GM12865 (cell line): ENCODE data around the gene LRRC46.

Experiments
- DNase-seq: peaks from one replicate; pipeline ENCODE4 v3.0.0; 2010; ENCODE audit warnings: low read depth
- H3K4me3 ChIP-seq: 2 replicates; pipeline ENCODE4 v1.5.1; 2011; ENCODE audit warnings: mild to moderate bottlenecking, low read depth, low read length, control low read depth
- TF ChIP-seq, protein P1 (sequence below): IDR thresholded peaks from 2 replicates; pipeline ENCODE4 v1.5.1; 2011; ENCODE audit warnings: low read length, control low read depth, low read depth, inconsistent platforms; ENCODE audit not compliant: insufficient read depth; ENCODE audit errors: missing control alignments

Gene LRRC46

DNA sequence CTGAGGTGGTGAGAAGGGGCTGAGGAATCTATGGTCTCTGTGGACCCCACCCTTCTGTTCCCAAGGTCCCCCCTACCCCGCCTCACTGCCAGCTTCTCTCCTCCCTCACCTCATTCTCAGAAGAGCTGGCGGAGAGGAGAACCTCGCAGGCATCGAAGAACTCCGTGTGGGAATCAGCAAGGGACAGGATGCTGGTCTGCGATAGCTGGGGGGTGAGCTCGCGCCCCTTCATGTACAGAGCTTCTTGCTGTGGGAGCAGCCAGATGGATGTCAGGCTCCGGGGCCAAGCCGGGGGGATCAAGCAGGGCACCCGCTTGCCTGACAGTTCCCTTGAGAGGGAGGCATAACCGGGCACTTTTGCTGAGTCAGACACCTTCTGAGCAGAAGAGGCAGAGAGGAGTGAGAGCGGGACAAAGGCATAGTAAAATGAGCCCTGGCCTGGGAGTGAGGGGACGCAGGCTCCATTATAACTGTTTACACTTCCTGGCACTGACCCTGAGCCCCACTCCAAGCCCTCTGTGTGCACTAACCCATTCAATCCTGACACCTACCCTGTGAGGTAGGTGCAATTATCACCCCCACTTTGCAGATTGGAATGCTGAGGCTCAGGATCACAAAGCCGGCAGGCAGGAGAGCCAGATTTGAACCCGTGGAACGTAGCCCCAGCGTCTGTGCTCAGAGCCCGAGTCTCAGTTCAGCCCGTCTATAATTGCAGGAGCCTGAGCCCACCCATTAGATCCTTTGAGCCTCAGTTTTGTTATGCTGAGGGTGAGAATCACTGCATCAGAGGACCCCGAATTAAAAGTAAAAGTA lies 16.2 kb upstream of the LRRC46 start:
- DNase-seq, result no peak
- TF ChIP-seq, protein P1, sequence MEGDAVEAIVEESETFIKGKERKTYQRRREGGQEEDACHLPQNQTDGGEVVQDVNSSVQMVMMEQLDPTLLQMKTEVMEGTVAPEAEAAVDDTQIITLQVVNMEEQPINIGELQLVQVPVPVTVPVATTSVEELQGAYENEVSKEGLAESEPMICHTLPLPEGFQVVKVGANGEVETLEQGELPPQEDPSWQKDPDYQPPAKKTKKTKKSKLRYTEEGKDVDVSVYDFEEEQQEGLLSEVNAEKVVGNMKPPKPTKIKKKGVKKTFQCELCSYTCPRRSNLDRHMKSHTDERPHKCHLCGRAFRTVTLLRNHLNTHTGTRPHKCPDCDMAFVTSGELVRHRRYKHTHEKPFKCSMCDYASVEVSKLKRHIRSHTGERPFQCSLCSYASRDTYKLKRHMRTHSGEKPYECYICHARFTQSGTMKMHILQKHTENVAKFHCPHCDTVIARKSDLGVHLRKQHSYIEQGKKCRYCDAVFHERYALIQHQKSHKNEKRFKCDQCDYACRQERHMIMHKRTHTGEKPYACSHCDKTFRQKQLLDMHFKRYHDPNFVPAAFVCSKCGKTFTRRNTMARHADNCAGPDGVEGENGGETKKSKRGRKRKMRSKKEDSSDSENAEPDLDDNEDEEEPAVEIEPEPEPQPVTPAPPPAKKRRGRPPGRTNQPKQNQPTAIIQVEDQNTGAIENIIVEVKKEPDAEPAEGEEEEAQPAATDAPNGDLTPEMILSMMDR, result no peak
- H3K4me3 ChIP-seq, result no peak overlapping the region

DNA sequence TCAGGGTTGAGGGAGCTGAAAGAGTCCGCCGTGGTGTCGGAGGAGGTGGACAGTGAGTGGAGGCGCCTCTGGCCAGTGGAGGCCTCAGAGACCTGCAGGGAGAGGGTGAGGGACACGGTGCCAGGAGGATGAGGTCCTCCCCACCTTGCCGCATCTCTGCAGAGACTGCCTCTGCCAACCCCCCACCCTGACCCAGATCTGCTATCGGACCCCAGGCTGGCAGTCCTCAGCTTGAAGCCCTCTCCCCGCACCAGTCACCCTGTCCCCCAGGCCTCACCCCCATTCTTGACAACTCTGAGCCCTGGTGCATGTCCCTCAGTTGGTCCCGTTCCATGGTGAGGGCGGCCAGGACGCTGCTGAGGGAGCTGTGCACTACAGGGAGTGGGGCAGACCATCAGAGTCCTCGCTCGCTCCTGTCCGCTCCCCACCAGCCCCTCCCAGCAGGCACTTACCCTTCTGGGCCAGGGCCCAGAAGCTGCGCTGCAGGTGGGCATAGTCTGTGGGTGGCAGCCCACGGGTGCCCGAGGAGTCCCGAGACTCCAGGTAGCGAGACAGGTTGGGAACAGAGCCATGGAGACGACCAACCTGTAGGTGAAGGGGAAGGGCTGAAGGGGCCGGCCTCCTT lies 15.2 kb upstream of the LRRC46 start:
- no peak overlapping the region for H3K4me3 ChIP-seq
- TF ChIP-seq, protein P1, result no peak
- DNase-seq, result no peak

DNA sequence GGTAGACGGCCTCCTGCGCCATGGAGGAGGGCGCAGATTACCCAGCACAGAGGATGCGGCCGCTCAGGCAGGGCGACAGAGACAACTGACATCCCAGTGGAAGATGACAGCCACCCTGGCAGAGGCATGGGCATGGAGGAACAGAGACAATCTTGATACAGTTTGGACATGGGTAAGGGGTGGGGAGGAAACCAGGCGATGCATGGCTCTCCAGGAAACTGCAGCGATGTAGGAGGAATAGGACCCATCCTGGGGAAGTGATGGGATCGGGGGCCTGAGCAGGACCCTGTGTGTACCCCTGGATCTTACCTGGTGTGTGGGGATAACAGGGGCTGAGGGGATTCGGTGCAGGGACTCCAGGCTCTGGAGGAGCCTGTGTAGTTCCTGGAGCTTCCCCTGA lies 14.5 kb upstream of the LRRC46 start:
- no peak for DNase-seq
- H3K4me3 ChIP-seq, result no peak overlapping the region
- TF ChIP-seq, protein P1, result no peak

DNA sequence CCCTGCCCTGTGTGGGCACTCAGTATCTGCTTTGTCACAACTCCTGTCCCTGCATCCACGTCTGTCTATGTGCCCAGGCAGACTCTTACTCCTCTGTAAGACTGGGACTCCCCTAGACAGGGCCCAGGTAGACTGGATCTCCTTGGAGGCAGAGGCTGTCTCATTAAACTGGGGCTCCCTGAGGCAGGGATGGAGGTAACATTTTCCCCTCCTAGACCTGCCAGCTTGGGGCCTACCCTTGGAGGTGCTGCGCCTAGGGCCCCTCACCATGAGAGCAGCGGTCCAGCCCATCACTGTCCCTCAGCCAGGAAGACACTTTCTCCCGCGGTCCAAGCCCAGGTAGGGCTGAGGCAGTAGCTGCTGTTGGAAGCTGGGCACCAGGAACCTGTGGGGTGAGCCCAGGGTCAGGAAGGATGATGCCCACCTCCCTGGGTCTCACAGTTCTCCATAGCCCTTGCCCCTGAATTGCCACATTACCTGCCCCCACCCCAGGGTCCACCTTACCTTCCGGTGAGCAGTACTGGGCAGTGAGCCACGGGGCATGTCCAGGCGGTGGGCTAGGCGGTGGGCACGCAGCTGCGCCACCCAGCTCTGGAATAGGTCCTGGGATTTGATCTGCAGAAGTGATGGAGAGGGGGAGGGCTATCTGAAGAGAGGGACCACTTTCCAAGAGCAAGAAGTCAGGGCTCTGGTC lies 13.3 kb upstream of the LRRC46 start:
- H3K4me3 ChIP-seq, result no peak overlapping the region
- no peak for DNase-seq
- TF ChIP-seq, protein P1, result no peak

DNA sequence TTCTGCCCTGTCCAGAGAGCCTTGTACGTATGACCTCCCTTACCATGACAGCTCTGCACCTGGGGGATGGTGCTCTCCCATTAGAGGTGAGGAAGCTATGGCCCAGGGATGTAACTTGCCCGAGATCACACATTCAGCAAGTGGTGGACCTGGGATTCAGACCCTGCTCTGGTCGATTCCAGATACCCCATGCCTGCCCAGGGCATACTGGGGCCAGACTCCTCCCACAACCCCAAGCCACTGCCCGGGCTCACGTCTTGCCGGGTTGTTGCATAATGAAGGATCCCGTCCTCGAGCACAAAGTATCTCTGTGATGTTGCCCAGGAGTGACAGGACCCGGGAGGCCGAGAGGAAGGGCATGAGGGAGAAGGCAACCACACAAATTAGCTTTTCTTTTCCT lies 12.0 kb upstream of the LRRC46 start:
- TF ChIP-seq, protein P1, result no peak
- DNase-seq, result no peak
- no peak overlapping the region for H3K4me3 ChIP-seq

DNA sequence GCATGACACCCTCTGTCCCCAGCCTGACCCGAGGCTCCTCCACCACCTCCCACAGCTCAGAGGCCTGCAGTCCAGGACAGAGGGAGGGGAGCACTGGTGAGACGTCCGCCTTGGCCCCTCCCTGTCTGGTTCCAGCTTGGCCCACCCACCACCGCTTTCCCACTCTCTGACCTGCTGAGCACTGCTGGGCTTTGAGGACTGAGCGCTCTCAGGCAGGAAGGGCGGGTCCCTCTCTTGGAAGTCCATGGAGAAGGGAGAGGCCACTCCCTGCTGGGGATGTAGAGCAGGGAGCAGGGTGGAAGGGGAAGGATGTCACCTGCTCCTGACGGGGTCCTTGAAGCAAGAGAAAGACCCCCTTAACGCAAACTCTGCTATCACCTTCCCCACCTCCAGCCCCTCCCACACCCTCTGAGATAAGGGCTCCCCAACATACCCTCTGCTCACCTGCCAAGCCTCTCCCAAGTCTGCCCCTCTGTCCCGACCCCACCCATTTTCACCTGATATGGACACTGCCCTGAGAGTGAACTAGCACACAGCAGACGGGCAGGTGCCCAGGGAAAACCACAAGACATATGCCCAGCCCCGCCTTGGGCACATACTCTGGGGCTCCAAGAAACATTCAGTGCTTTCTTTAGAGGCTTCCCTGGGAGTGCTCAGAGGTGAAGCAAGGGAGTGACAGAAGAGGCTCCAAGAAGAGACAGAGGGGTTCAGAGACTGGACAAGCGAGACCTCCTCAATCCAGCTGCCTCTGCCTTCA lies 11.3 kb upstream of the LRRC46 start:
- no peak overlapping the region; the same call in 1 of the 2 replicates for H3K4me3 ChIP-seq
- no peak for DNase-seq
- TF ChIP-seq, protein P1, result no peak
